Neural cell (in vitro differentiated cells): ENCODE data around the gene PXDN. TPM values are rescaled to one million over a fixed set of nuclear protein-coding genes. Genes with fewer than 3 reads are reported as not detected.

ENCODE experiments used
- H2AFZ ChIP-seq: fragments of 200-600, 300-800 bp; sonication (generic), shearing (Covaris generic); 2 replicates; pipeline ENCODE4 v1.6.0; 2014; ENCODE audit warnings: low read depth, mild to moderate bottlenecking, antibody characterized with exemption, low read length, moderate library complexity
- H3F3A ChIP-seq: fragments of 200-600 bp; shearing (Covaris generic); 2 replicates; pipeline ENCODE4 v1.6.1; 2016; ENCODE audit warnings: mild to moderate bottlenecking, moderate library complexity, mixed read lengths, antibody characterized with exemption, low read length; ENCODE audit not compliant: insufficient read depth, poor library complexity, severe bottlenecking
- H3K27ac ChIP-seq: fragments of 200-600, 300-800 bp; sonication (generic), shearing (Covaris generic); 2 replicates; pipeline ENCODE4 v1.5.1; 2014; ENCODE audit warnings: mild to moderate bottlenecking, low read length, moderate library complexity
- H3K27me3 ChIP-seq: fragments of 300-800, 200-600 bp; sonication (generic), shearing (Covaris generic); 2 replicates; pipeline ENCODE4 v1.6.0; 2014; ENCODE audit warnings: mild to moderate bottlenecking, low read depth, low read length, moderate library complexity; ENCODE audit not compliant: insufficient read depth
- H3K36me3 ChIP-seq: fragments of 300-800, 200-600 bp; sonication (generic), shearing (Covaris generic); 2 replicates; pipeline ENCODE4 v1.5.1; 2014; ENCODE audit warnings: mild to moderate bottlenecking, antibody characterized with exemption, low read length, moderate library complexity; ENCODE audit not compliant: insufficient read depth
- H3K4me2 ChIP-seq: fragments of 300-800, 200-600 bp; sonication (generic), shearing (Covaris generic); 2 replicates; pipeline ENCODE4 v1.6.0; 2014; ENCODE audit warnings: mild to moderate bottlenecking, low read length
- H3K4me3 ChIP-seq: fragments of 300-800, 200-600 bp; sonication (generic), shearing (Covaris generic); 2 replicates; pipeline ENCODE4 v1.5.1; 2014; ENCODE audit warnings: mild to moderate bottlenecking, low read length, moderate library complexity
- H3K79me2 ChIP-seq: fragments of 200-600 bp; shearing (Covaris generic); replicated peaks from 2 replicates; pipeline ENCODE4 v1.6.0; 2014; ENCODE audit warnings: mild to moderate bottlenecking, low read length, moderate library complexity; ENCODE audit not compliant: insufficient read depth
- H3K9ac ChIP-seq: fragments of 300-800, 200-600 bp; sonication (generic), shearing (Covaris generic); 2 replicates; pipeline ENCODE4 v1.6.1; 2016; ENCODE audit warnings: mild to moderate bottlenecking, low read length, mixed read lengths
- H3K9me2 ChIP-seq: fragments of 200-600 bp; shearing (Covaris generic); 2 replicates; pipeline ENCODE4 v1.6.1; 2016; ENCODE audit warnings: mild to moderate bottlenecking, low read length, mixed read lengths; ENCODE audit not compliant: insufficient read depth
- H3K9me3 ChIP-seq: fragments of 200-600, 300-800 bp; sonication (generic), shearing (Covaris generic); 2 replicates; pipeline ENCODE4 v1.6.1; 2016; ENCODE audit warnings: mild to moderate bottlenecking, mixed run types, low read length, moderate library complexity, mixed read lengths
- H4K20me1 ChIP-seq: fragments of 200-600 bp; shearing (Covaris generic); 2 replicates; pipeline ENCODE4 v1.6.1; 2016; ENCODE audit warnings: mild to moderate bottlenecking, mixed run types; ENCODE audit not compliant: insufficient read depth
- EP300 ChIP-seq: fragments of 450-650 bp; conservative IDR thresholded peaks from 2 replicates; pipeline ENCODE4 v1.6.1; 2014; ENCODE audit warnings: antibody characterized with exemption, mild to moderate bottlenecking, moderate library complexity; ENCODE audit not compliant: poor library complexity, severe bottlenecking
- EZH2 ChIP-seq: fragments of 200-600, 300-800 bp; shearing (Covaris generic), sonication (generic); IDR thresholded peaks from 2 replicates; pipeline ENCODE4 v1.6.1; 2014; ENCODE audit warnings: antibody characterized with exemption, low read length, borderline replicate concordance, mild to moderate bottlenecking; ENCODE audit not compliant: insufficient read depth, poor library complexity, severe bottlenecking
- MXI1 ChIP-seq: fragments of 450-650 bp; conservative IDR thresholded peaks from 2 replicates; pipeline ENCODE4 v1.6.1; 2014; ENCODE audit warnings: antibody characterized with exemption, mild to moderate bottlenecking; ENCODE audit not compliant: poor library complexity, severe bottlenecking
- POLR2AphosphoS5 ChIP-seq: IDR thresholded peaks from 2 replicates; pipeline ENCODE4 v1.6.1; 2012
- RAD21 ChIP-seq: fragments of 450-650 bp; conservative IDR thresholded peaks from 2 replicates; pipeline ENCODE4 v1.6.1; 2014; ENCODE audit warnings: antibody characterized with exemption, mild to moderate bottlenecking, moderate library complexity
- SMC3 ChIP-seq: fragments of 450-650 bp; conservative IDR thresholded peaks from 2 replicates; pipeline ENCODE4 v1.6.1; 2014; ENCODE audit warnings: antibody characterized with exemption, mild to moderate bottlenecking, moderate library complexity; ENCODE audit not compliant: poor library complexity
- TAF1 ChIP-seq: IDR thresholded peaks from 2 replicates; pipeline ENCODE4 v1.6.1; 2012; ENCODE audit warnings: low read depth
- polyA plus RNA-seq: library from polyadenylated mRNA; depleted of rRNA; stranded (reverse); fragments of >200 nt; gene quantifications from 2 replicates; pipeline ENCODE4 v1.2.3, GENCODE V29; 2014
- TF ChIP-seq, protein P1 (sequence below): IDR thresholded peaks from 2 replicates; pipeline ENCODE4 v1.6.1; 2012; ENCODE audit warnings: borderline replicate concordance
- TF ChIP-seq, protein P2 (sequence below): fragments of 450-650 bp; IDR thresholded peaks from 2 replicates; pipeline ENCODE4 v1.5.1; 2014; ENCODE audit warnings: antibody characterized with exemption, mild to moderate bottlenecking, moderate library complexity; ENCODE audit not compliant: poor library complexity, severe bottlenecking

The PXDN gene
- polyA plus RNA-seq, 1 donor from 2014 or later, result 181 TPM

GRCh38 chr2:1739322-1739957 is 4.9 kb downstream of the PXDN start:
- no peaks in the 10 kb centered on the region for H4K20me1 ChIP-seq
- H3K9ac ChIP-seq, result no peak overlapping the region
- H3K9me2 ChIP-seq, result no peaks in the 10 kb centered on the region
- H3K4me2 ChIP-seq, result no peak overlapping the region
- no peak overlapping the region for H3K27ac ChIP-seq
- no peaks in the 10 kb centered on the region for H3F3A ChIP-seq
- H2AFZ ChIP-seq, result no peak overlapping the region
- H3K4me3 ChIP-seq, result no peak overlapping the region
- H3K79me2 ChIP-seq, result peaks cover 75% of the 10 kb centered on the region
- H3K36me3 ChIP-seq, result no peaks in the 10 kb centered on the region
- TF ChIP-seq, protein P1, sequence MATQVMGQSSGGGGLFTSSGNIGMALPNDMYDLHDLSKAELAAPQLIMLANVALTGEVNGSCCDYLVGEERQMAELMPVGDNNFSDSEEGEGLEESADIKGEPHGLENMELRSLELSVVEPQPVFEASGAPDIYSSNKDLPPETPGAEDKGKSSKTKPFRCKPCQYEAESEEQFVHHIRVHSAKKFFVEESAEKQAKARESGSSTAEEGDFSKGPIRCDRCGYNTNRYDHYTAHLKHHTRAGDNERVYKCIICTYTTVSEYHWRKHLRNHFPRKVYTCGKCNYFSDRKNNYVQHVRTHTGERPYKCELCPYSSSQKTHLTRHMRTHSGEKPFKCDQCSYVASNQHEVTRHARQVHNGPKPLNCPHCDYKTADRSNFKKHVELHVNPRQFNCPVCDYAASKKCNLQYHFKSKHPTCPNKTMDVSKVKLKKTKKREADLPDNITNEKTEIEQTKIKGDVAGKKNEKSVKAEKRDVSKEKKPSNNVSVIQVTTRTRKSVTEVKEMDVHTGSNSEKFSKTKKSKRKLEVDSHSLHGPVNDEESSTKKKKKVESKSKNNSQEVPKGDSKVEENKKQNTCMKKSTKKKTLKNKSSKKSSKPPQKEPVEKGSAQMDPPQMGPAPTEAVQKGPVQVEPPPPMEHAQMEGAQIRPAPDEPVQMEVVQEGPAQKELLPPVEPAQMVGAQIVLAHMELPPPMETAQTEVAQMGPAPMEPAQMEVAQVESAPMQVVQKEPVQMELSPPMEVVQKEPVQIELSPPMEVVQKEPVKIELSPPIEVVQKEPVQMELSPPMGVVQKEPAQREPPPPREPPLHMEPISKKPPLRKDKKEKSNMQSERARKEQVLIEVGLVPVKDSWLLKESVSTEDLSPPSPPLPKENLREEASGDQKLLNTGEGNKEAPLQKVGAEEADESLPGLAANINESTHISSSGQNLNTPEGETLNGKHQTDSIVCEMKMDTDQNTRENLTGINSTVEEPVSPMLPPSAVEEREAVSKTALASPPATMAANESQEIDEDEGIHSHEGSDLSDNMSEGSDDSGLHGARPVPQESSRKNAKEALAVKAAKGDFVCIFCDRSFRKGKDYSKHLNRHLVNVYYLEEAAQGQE, result no peak
- TF ChIP-seq POLR2AphosphoS5 (no peak), TAF1 (no peak), EZH2 (no peak), SMC3 (no peak), EP300 (no peak), RAD21 (no peak), MXI1 (no peak)
- TF ChIP-seq, protein P2, sequence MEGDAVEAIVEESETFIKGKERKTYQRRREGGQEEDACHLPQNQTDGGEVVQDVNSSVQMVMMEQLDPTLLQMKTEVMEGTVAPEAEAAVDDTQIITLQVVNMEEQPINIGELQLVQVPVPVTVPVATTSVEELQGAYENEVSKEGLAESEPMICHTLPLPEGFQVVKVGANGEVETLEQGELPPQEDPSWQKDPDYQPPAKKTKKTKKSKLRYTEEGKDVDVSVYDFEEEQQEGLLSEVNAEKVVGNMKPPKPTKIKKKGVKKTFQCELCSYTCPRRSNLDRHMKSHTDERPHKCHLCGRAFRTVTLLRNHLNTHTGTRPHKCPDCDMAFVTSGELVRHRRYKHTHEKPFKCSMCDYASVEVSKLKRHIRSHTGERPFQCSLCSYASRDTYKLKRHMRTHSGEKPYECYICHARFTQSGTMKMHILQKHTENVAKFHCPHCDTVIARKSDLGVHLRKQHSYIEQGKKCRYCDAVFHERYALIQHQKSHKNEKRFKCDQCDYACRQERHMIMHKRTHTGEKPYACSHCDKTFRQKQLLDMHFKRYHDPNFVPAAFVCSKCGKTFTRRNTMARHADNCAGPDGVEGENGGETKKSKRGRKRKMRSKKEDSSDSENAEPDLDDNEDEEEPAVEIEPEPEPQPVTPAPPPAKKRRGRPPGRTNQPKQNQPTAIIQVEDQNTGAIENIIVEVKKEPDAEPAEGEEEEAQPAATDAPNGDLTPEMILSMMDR, result no peak
- peaks cover 11% of the 10 kb centered on the region for H3K9me3 ChIP-seq
- no peaks in the 10 kb centered on the region for H3K27me3 ChIP-seq

DNA sequence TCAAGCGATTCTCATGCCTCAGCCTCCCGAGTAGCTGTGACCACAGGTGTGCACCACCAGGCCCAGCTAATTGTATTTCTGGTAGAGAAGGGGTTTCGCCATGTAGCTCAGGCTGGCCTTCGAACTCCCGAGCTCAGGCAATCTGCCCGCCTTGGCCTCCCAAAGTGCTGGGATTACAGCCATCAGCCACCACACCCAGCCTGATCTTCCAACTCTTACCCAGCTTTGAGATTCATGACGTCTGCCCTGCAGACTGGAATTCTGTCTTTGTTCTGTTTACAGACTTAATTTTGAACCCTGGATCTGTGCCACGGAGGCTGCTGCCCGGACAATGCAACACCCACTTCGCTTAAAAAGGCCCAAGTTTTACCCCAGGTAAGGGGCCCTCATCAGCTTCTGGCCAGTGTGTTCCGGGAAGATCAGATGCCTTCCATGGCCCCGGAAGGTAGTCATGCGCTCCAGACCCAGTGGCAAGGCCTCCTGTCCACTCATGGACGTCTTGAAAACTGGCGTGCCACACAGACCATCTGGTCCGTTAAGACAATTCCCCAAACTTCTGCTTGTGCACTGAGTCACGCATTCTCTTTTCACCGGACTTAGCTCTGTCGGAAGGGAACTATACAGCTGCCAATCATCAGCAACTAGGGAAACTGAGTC is 5.5 kb downstream of the PXDN start:
- TF ChIP-seq MXI1, result no peak
- TF ChIP-seq POLR2AphosphoS5, result no peak
- no peak for TF ChIP-seq EP300
- TF ChIP-seq EZH2, result no peak
- TF ChIP-seq, protein P2, result no peak
- no peak for TF ChIP-seq RAD21
- no peak for TF ChIP-seq TAF1
- H4K20me1 ChIP-seq, result no peaks in the 10 kb centered on the region
- no peak overlapping the region for H2AFZ ChIP-seq
- H3K9ac ChIP-seq, result no peak overlapping the region
- H3K9me2 ChIP-seq, result no peaks in the 10 kb centered on the region
- H3K27me3 ChIP-seq, result no peaks in the 10 kb centered on the region
- no peak overlapping the region for H3K27ac ChIP-seq
- H3K9me3 ChIP-seq, result peaks cover 11% of the 10 kb centered on the region
- H3K79me2 ChIP-seq, result peaks cover 82% of the 10 kb centered on the region
- H3K36me3 ChIP-seq, result no peaks in the 10 kb centered on the region
- no peak overlapping the region for H3K4me2 ChIP-seq
- H3K4me3 ChIP-seq, result no peak overlapping the region
- H3F3A ChIP-seq, result no peaks in the 10 kb centered on the region
